ENCODE measurements around the gene IFT22. TPM values are rescaled to one million over a fixed set of nuclear protein-coding genes. Genes with fewer than 3 reads are reported as not detected.

The IFT22 gene
- total and polyA plus RNA-seq, 2 experiments from 2014 or later, result 13.8 to 38.8 TPM

GRCh38 chr7:101299511-101300464 lies 21.8 kb downstream of the IFT22 start:
- Histone ChIP-seq H4K20me1 (replicated peaks; ENCODE audit: insufficient read depth) (peaks cover 14% of the 10 kb centered on the region), H3K27me3 (ENCODE audit: insufficient read depth) (no peaks in the 10 kb centered on the region), H3K4me2 (peak overlapping the region; percentile 85), H3K4me1 (ENCODE audit: insufficient read depth) (peaks cover 44% of the 10 kb centered on the region), H2AFZ (no peak overlapping the region), H3K36me3 (ENCODE audit: insufficient read depth) (peaks cover 32% of the 10 kb centered on the region), H3K4me3 (peak overlapping the region; percentile 95), H3K27ac (ENCODE audit: low read depth) (peak overlapping the region; percentile 48), H3F3A (replicated peaks; ENCODE audit: low read depth) (peaks cover 18% of the 10 kb centered on the region), H3K79me2 (replicated peaks; ENCODE audit: insufficient read depth) (peaks cover 71% of the 10 kb centered on the region), H3K9me2 (ENCODE audit: insufficient read depth) (no peaks in the 10 kb centered on the region)
- H3K27ac Mint-ChIP-seq, result peak overlapping the region; percentile 91
- H3K9me3 Mint-ChIP-seq, result peaks cover 3% of the 10 kb centered on the region; the same call in 1 of the 3 replicates
- H3K4me3 Mint-ChIP-seq, result peak overlapping the region; percentile 72
- TF ChIP-seq POLR2AphosphoS5 (IDR thresholded peaks at IDR 0.05; ENCODE audit: low read depth), result peak; percentile 91
- TF ChIP-seq REST (IDR thresholded peaks at IDR 0.05; ENCODE audit: unreplicated experiment), result no peak
- ATAC-seq, result peak; percentile 60
- H3K4me1 Mint-ChIP-seq, result peaks cover 33% of the 10 kb centered on the region
- peaks cover 23% of the 10 kb centered on the region for H3K27me3 Mint-ChIP-seq (ENCODE audit: insufficient read depth, low read depth, poor library complexity)
- peaks cover 45% of the 10 kb centered on the region for H3K36me3 Mint-ChIP-seq (ENCODE audit: low read depth)
- peak; percentile 64 for DNase-seq (ENCODE audit: low spot score)

GRCh38 chr7:101294832-101295121 lies 26.8 kb downstream of the IFT22 start:
- H3K27ac Mint-ChIP-seq, result peak overlapping the region; percentile 99
- peaks cover 48% of the 10 kb centered on the region for H3K4me1 Mint-ChIP-seq
- H3K4me2 ChIP-seq, result peak overlapping the region; percentile 6; the same call in 1 of the 2 replicates
- peaks cover 21% of the 10 kb centered on the region for H3K79me2 ChIP-seq (replicated peaks; ENCODE audit: insufficient read depth)
- H3K27me3 ChIP-seq (ENCODE audit: insufficient read depth), result no peaks in the 10 kb centered on the region
- ATAC-seq (no peak), DNase-seq (ENCODE audit: low spot score) (no peak)
- H3K9me3 Mint-ChIP-seq, result no peaks in the 10 kb centered on the region
- H3K4me3 Mint-ChIP-seq, result peak overlapping the region; percentile 36; the same call in 2 of the 3 replicates
- H3K36me3 ChIP-seq (ENCODE audit: insufficient read depth), result no peaks in the 10 kb centered on the region
- H3K4me3 ChIP-seq, result peak overlapping the region; percentile 0; the same call in 1 of the 2 replicates
- peaks cover 5% of the 10 kb centered on the region; the same call in 2 of the 3 replicates for H3K36me3 Mint-ChIP-seq (ENCODE audit: low read depth)
- H3F3A ChIP-seq (replicated peaks; ENCODE audit: low read depth), result peaks cover 12% of the 10 kb centered on the region
- H3K9me2 ChIP-seq (ENCODE audit: insufficient read depth), result no peaks in the 10 kb centered on the region
- H3K27ac ChIP-seq (ENCODE audit: low read depth), result peak overlapping the region; percentile 99
- peaks cover 37% of the 10 kb centered on the region for H3K4me1 ChIP-seq (ENCODE audit: insufficient read depth)
- no peak overlapping the region for H2AFZ ChIP-seq
- peaks cover 29% of the 10 kb centered on the region for H3K27me3 Mint-ChIP-seq (ENCODE audit: insufficient read depth, low read depth, poor library complexity)
- no peaks in the 10 kb centered on the region for H4K20me1 ChIP-seq (replicated peaks; ENCODE audit: insufficient read depth)
- TF ChIP-seq ETS1 (IDR thresholded peaks at IDR 0.05) (no peak), REST (IDR thresholded peaks at IDR 0.05; ENCODE audit: unreplicated experiment) (no peak), ZNF462 (CRISPR knock-in tag; IDR thresholded peaks at IDR 0.05) (no peak)
